Measurements from ENCODE around the gene CGB8.

GRCh38 chr19:49017666-49018351, 31.1 kb downstream of the CGB8 start:
- TF ChIP-seq EZH2 (IDR thresholded peaks at IDR 0.05; ENCODE audit: insufficient read depth, poor library complexity, severe bottlenecking) (no peak), EZH2phosphoT487 (IDR thresholded peaks at IDR 0.05; ENCODE audit: insufficient read depth, low read depth) (no peak)

Data from GM23248 (cell line).